GM18508 (cell line): Measurements from ENCODE around the gene STARD9.
"Not testable (repeated sequence)": the region's sequence is repeated elsewhere in the genome, so short reads cannot be mapped to it uniquely, and the experiment has no call there.

Source experiments
- ATAC-seq: cut with Tn5 transposase; IDR thresholded peaks from one replicate; pipeline ENCODE4 v1.9.1; 2021; ENCODE audit warnings: moderate number of reproducible peaks; ENCODE audit not compliant: insufficient read depth, unreplicated experiment

STARD9 gene

DNA sequence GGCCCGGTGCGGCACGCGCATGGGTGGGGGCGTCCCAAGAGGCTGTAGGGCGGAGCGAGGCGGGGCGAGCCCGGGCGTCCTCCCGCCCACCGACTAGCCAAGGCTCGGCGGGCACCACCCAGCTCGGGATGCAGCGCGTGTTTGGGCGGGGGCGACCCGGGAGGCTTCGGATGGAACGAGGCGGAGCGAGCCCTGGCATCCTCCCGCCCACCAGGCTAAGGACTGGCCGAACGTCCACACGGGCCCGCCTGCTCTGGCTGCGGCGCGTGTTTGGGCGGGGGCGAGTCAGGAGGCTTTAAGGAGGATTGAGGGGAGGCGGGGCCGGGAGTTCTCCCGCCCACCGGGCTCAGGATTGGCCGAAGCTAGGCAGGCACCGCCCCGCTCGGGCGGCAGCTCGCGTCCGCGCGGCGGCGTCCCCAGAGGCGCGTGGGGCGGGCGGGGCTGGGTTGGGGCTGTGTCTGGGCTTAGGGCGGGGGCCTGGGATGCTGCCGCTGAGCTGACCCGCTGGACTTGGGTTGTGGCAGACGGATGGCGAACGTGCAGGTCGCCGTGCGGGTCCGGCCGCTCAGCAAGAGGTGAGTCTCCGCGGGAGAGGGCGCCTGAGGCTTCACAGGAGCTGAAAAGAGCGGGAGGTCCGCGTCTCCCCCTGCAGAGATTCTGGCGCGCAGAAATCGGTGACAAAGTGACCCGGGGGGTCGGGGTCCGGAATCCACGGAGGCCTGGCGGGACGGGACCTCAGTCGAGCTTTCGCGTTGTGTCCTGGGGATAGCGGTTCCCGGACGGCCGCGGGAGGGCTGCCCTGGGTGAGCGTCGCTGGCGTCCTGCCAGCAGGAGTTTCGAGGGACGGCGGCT, at the start of gene STARD9:
TSS of gene STARD9 (plus strand) at position 419 of the 852 bp plus-strand sequence. CDS start at position 529, 110 bp downstream.
- ATAC-seq: peak; percentile 79

- ATAC-seq: no peak
Observed at GRCh38 chr15:42528970-42529369, 46.4 kb upstream of the STARD9 start.

DNA sequence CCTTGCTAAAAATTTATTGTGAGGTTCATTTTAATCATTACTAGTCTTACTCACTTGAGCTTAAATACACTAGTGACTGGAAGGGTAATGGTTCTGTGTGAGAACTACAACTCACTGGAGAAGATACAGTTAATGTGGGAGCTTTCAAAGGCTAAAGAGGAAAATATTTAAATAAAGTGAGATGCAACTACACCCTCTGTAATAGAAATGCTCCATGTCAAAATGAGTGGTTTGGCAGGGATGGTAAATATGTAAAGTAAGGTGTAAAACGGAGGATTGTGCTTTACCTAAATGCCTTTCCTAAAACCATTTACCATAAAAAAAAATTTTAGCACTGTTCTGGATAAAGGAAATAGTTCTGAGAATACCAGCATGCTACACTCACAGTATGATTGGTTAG, 42.2 kb upstream of the STARD9 start:
- no peak for ATAC-seq

DNA sequence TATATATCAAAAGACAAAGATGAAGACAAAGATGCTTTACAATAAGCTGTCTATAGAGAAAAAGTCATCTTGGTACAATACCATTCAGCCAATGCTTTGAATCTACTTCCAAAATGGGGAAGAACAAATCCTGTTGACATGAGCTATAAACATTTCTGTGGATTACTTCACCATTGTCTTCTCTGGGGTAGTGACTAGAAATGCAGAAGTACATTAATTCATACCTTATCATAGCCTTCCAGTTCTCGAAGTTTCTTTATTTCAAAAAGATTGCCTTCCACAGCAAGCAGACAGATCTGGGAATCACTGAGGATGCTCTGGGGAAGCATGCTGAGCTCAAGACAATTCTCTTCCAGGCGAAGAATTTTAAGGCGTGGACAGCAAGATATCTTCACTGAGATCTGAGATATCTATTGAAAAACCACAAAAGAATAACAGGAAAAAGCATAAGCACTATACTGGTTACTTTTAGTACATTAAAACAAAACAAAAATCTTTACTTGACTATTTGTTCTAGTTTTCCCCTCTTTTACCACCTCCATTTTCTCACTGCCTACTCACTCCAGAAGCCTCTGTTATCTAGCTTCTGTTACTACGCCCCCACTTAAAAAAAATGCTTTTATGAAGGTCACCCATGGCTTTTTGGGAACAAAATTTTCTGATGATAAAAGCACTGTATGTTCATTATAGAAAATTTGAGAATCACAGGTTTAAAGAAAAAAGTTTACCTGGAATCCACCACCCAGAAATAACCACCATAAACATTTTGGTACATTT, 30.4 kb upstream of the STARD9 start:
- no peak for ATAC-seq

DNA sequence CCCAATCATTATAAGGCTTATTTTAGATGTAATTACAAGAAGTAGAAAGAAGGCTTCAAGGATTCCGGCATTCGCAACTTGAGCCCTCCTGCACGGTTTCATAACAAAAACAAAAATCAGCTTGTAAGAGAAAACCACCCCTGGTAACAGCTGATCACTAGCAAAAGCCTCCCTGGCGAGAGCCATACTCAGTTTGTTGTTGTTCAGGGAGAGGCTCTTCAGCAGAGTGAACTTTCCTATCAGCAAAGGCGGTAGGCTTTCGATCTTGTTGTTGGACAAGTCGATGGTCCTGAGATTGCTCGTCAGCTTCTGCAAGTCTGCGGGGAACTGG, 27.5 kb upstream of the STARD9 start:
- no peak for ATAC-seq

GRCh38 chr15:42548249-42549031, 27.0 kb upstream of the STARD9 start, which contains the start of the genes HAUS2 and LRRC57:
Gene HAUS2 (plus strand): TSS chr15:42548838. CDS start chr15:42548873, 35 bp downstream.
Gene LRRC57 (minus strand): TSS chr15:42548793. CDS start chr15:42548434, 359 bp downstream.
- no peak for ATAC-seq

DNA sequence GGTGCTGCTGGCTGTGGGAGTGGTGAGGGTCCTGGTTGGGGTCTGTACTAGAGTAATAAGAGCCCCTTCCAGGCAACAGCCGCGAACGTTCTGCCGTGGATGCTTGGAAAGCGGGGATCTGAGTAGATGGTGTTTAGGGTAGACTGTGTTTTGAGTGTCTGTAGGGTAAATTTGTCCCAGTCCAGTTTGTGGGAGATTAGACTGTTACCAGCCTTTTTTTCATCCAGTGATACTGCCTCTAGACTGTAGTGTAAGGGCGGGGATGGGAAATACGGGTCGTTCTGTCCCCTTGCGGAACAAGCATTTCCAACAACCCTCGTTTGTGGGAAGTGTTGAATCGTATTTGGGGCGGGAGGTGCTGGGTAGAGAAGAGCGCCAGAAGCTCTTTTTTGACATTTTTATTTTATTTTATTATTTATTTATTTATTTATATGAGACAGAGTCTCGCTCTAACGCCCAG, 26.3 kb upstream of the STARD9 start:
- no peak for ATAC-seq

- ATAC-seq: no peak
Observed at GRCh38 chr15:42549741-42550392, 25.5 kb upstream of the STARD9 start.

- ATAC-seq: no peak
Observed at GRCh38 chr15:42553554-42553953, 21.9 kb upstream of the STARD9 start.

- not testable (repeated sequence) for ATAC-seq
Observed at GRCh38 chr15:42556550-42557207, 18.7 kb upstream of the STARD9 start.

- no peak for ATAC-seq
Observed at GRCh38 chr15:42558739-42559138, 16.7 kb upstream of the STARD9 start.

DNA sequence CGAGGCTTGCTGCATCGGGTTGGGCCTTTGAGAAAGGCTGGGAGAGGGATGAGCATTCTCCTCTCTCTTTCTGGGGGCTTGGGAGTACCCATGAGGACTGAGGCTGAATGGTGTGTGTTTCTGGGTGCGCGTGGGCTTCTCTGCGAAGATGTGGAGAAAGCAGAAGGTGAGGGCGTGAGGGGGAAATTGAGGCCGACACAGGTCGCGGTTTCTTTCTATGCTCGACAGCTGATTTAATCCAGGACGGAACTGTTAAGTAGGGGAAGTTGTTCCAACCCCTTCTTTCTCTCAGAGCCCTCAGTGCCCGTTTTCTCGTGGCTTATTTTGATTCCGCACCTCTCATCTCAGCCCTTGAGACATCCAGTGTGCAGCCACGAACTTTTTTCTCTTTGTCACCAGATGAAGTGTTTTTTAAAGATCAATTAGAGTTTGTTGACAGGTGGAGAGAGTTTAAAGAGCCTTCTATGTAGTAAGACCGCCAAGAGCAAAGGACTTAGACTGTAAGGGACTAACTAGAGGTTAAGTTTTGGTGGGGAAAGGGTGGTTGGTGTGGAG, 711 bp downstream of the STARD9 start:
- ATAC-seq: no peak

GRCh38 chr15:42576776-42577175, 1.4 kb downstream of the STARD9 start:
- ATAC-seq: no peak

DNA sequence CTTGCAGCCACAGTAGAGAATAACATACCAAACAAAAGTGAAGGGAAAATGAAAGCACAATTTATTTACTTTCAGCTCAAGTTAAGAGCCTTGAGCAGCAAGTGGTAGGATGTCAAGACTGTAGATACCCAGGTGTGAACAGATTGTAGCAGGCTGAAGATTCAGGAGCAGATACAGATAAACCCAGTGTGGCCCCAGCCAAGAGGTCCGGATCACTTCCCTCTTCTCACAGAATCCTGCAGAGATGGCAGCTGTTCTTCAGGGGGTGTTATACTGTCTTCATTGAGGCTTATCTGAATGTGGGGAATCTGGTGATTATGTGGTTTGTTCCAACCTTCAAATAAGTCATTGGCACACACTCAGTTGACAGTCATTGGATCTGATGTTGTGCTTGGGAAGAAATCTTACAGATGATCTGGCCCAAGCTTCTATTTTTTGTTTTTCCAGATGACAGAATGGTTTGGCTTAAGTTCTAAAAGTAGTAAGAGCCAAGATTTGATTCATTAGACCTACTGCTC, 2.2 kb downstream of the STARD9 start:
- no peak for ATAC-seq

DNA sequence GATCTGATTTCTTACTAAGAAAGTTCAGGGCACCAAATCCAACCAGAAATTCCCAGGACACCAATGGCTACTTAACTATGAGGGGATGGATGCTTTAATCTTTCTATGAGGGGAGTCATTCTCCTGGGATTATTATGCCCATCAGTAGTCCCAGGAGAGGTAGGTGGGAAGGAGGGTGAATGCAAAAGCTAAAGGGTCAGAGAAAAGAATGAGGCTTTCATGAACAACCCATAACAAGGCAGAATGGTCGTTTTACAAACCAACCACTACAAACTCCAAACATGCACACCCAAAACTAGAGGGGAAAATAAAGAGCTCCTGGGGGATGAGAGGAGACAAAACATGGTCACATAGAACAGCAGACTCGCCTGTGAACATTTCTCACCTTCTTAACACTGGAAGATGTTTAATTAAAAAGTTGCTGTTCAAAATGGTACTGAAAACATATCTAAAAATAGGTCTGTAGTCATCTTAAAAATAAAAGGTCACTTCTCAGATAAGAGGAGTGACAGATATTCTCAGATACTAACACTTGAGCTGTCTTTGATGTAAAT, 3.7 kb downstream of the STARD9 start:
- no peak for ATAC-seq

DNA sequence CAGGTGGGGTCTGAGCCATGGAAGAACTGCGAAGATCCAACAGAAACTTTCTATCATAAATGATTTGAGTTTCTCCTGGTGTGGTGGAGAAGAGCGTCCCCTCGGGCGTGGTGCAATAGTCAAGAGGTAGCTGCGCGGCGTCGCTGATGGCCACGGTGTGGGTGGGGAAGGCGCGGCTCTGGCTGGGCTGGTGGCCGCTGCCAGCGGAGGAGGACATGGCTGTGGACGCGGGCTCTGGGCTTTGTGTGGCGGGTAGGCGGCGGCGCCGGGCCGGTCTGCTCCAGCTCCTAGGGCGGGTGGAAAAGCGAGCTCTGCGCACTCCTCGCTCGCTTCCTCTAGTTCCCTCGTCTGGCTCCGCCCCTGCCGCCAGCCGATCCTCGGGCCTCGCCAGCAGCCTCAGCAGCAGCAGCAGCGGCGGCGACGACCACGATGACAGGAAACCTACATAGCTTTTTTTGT, 5.9 kb downstream of the STARD9 start:
- ATAC-seq: peak; percentile 52

GRCh38 chr15:42582569-42583375, 7.4 kb downstream of the STARD9 start:
- ATAC-seq: no peak
